HAP-1 (cell line): Measurements from ENCODE around the gene SLC39A8.
A peak's percentile ranks its signal among the peaks of the same experiment; 100 is the strongest.
"Not testable (repeated sequence)": the region's sequence is repeated elsewhere in the genome, so short reads cannot be mapped to it uniquely, and the experiment has no call there.

Source experiments
- DNase-seq, 2 experiments: peaks; one replicate each; pipeline ENCODE4 v3.0.0-alpha.2; 2016 to 2020; ENCODE audit warnings: low spot score in 2 of 2
- H3K27me3 ChIP-seq: fragments of 250-450 bp; sonication (Bioruptor Pico); 2 replicates; pipeline ENCODE4 v1.5.1; 2020; ENCODE audit warnings: low read depth, mild to moderate bottlenecking, moderate library complexity
- H3K36me3 ChIP-seq: fragments of 250-450 bp; sonication (Bioruptor Pico); replicated peaks from 2 replicates; pipeline ENCODE4 v1.5.1; 2020; ENCODE audit warnings: mild to moderate bottlenecking
- H3K4me1 ChIP-seq: fragments of 250-450 bp; sonication (Bioruptor Pico); 2 replicates; pipeline ENCODE4 v1.5.1; 2020; ENCODE audit warnings: mild to moderate bottlenecking
- H3K4me3 ChIP-seq: fragments of 250-450 bp; sonication (Bioruptor Pico); 2 replicates; pipeline ENCODE4 v1.5.1; 2020; ENCODE audit warnings: mild to moderate bottlenecking, moderate library complexity
- H3K9me3 ChIP-seq: fragments of 250-450 bp; sonication (Bioruptor Pico); 2 replicates; pipeline ENCODE4 v1.5.1; 2020; ENCODE audit warnings: mild to moderate bottlenecking, moderate library complexity
- in situ Hi-C: fragments of 300-500 bp; cut with MboI; formaldehyde crosslinking; loops from 3 replicates; pipeline ENCODE4 v1.14.3; 2020; ENCODE audit warnings: low sequenced_read_pairs, inconsistent platforms, mixed read lengths

SLC39A8 gene

GRCh38 chr4:102305666-102306065, 39.6 kb downstream of the SLC39A8 start:
- DNase-seq = no peak
- H3K4me3 ChIP-seq = no peak overlapping the region
- no peaks in the 10 kb centered on the region for H3K4me1 ChIP-seq
- H3K36me3 ChIP-seq = no peaks in the 10 kb centered on the region
- in situ Hi-C loops = no loop called here
- no peaks in the 10 kb centered on the region for H3K27me3 ChIP-seq
- H3K9me3 ChIP-seq = no peaks in the 10 kb centered on the region

GRCh38 chr4:102302762-102303161, 42.5 kb downstream of the SLC39A8 start:
- no peak for DNase-seq
- H3K27me3 ChIP-seq = no peaks in the 10 kb centered on the region
- H3K4me1 ChIP-seq = no peaks in the 10 kb centered on the region
- H3K36me3 ChIP-seq = no peaks in the 10 kb centered on the region
- no peaks in the 10 kb centered on the region for H3K9me3 ChIP-seq
- in situ Hi-C loops = no loop called here
- H3K4me3 ChIP-seq = no peak overlapping the region

- Histone ChIP-seq H3K27me3 (no peaks in the 10 kb centered on the region), H3K9me3 (no peaks in the 10 kb centered on the region), H3K4me1 (no peaks in the 10 kb centered on the region), H3K4me3 (no peak overlapping the region), H3K36me3 (no peaks in the 10 kb centered on the region)
- in situ Hi-C loops = no loop called here
- DNase-seq = no peak
Measured at GRCh38 chr4:102301167-102301566, 44.1 kb downstream of the SLC39A8 start.

- H3K9me3 ChIP-seq = no peaks in the 10 kb centered on the region
- no peaks in the 10 kb centered on the region for H3K36me3 ChIP-seq
- H3K4me1 ChIP-seq = no peaks in the 10 kb centered on the region
- DNase-seq = peak; percentile 31 to 52
- H3K4me3 ChIP-seq = no peak overlapping the region
- in situ Hi-C loops = no loop called here
- H3K27me3 ChIP-seq = no peaks in the 10 kb centered on the region
Measured at GRCh38 chr4:102299354-102300107, 45.8 kb downstream of the SLC39A8 start.

GRCh38 chr4:102298716-102299115, 46.6 kb downstream of the SLC39A8 start:
- H3K27me3 ChIP-seq = no peaks in the 10 kb centered on the region
- H3K9me3 ChIP-seq = no peaks in the 10 kb centered on the region
- H3K4me3 ChIP-seq = no peak overlapping the region
- DNase-seq = no peak
- no peaks in the 10 kb centered on the region for H3K4me1 ChIP-seq
- in situ Hi-C loops = no loop called here
- H3K36me3 ChIP-seq = no peaks in the 10 kb centered on the region

- DNase-seq = no peak
- Histone ChIP-seq H3K4me1 (no peaks in the 10 kb centered on the region), H3K4me3 (no peak overlapping the region), H3K27me3 (no peaks in the 10 kb centered on the region), H3K36me3 (no peaks in the 10 kb centered on the region), H3K9me3 (no peaks in the 10 kb centered on the region)
- in situ Hi-C loops = no loop called here
Measured at GRCh38 chr4:102295153-102295862, 50.0 kb downstream of the SLC39A8 start.

GRCh38 chr4:102288497-102288896, 56.8 kb downstream of the SLC39A8 start:
- H3K9me3 ChIP-seq = no peaks in the 10 kb centered on the region
- in situ Hi-C loops = no loop called here
- H3K4me1 ChIP-seq = no peaks in the 10 kb centered on the region
- DNase-seq = no peak
- H3K27me3 ChIP-seq = no peaks in the 10 kb centered on the region
- H3K36me3 ChIP-seq = no peaks in the 10 kb centered on the region
- H3K4me3 ChIP-seq = no peak overlapping the region

- Histone ChIP-seq H3K4me1 (no peaks in the 10 kb centered on the region), H3K27me3 (no peaks in the 10 kb centered on the region), H3K9me3 (no peaks in the 10 kb centered on the region), H3K36me3 (no peaks in the 10 kb centered on the region), H3K4me3 (no peak overlapping the region)
- no peak for DNase-seq
- in situ Hi-C loops = no loop called here
Measured at GRCh38 chr4:102285831-102286230, 59.5 kb downstream of the SLC39A8 start.

GRCh38 chr4:102281171-102281839, 64.0 kb downstream of the SLC39A8 start:
- H3K27me3 ChIP-seq = no peaks in the 10 kb centered on the region
- no peaks in the 10 kb centered on the region for H3K36me3 ChIP-seq
- no peaks in the 10 kb centered on the region for H3K4me1 ChIP-seq
- H3K9me3 ChIP-seq = no peaks in the 10 kb centered on the region
- no peak overlapping the region for H3K4me3 ChIP-seq
- no peak for DNase-seq
- in situ Hi-C loops = no loop called here

GRCh38 chr4:102273317-102273716, 72.0 kb downstream of the SLC39A8 start:
- DNase-seq, in situ Hi-C loops, H3K4me1 ChIP-seq, H3K9me3 ChIP-seq, H3K4me3 ChIP-seq, H3K36me3 ChIP-seq, H3K27me3 ChIP-seq: not testable (repeated sequence)

GRCh38 chr4:102272318-102272717, 73.0 kb downstream of the SLC39A8 start:
- Histone ChIP-seq H3K4me3 (no peak overlapping the region), H3K4me1 (no peaks in the 10 kb centered on the region), H3K36me3 (no peaks in the 10 kb centered on the region), H3K27me3 (no peaks in the 10 kb centered on the region), H3K9me3 (no peaks in the 10 kb centered on the region)
- in situ Hi-C loops = no loop called here
- DNase-seq = no peak

GRCh38 chr4:102268355-102268754, 76.9 kb downstream of the SLC39A8 start:
- H3K4me1 ChIP-seq = no peaks in the 10 kb centered on the region
- no peaks in the 10 kb centered on the region for H3K36me3 ChIP-seq
- no peak for DNase-seq
- H3K9me3 ChIP-seq = no peaks in the 10 kb centered on the region
- in situ Hi-C loops = no loop called here
- H3K4me3 ChIP-seq = no peak overlapping the region
- no peaks in the 10 kb centered on the region for H3K27me3 ChIP-seq

GRCh38 chr4:102263024-102263787, 82.1 kb downstream of the SLC39A8 start:
- Histone ChIP-seq H3K27me3 (no peaks in the 10 kb centered on the region), H3K4me3 (no peak overlapping the region), H3K9me3 (no peaks in the 10 kb centered on the region), H3K4me1 (no peaks in the 10 kb centered on the region), H3K36me3 (no peaks in the 10 kb centered on the region)
- in situ Hi-C loops = no loop called here
- DNase-seq = peak; percentile 29 to 70
